Brain microvascular endothelial cell (primary cell): ENCODE results near the gene TMEM185A.
"Not testable (repeated sequence)": the region's sequence is repeated elsewhere in the genome, so short reads cannot be mapped to it uniquely, and the experiment has no call there.

Experiments
- DNase-seq: peaks from one replicate; pipeline ENCODE4 v3.0.0-alpha.2; 2020
- H3K27ac ChIP-seq: fragments of 250-450 bp; sonication (Bioruptor Pico); 2 replicates; pipeline ENCODE4 v1.5.1; 2020; ENCODE audit warnings: mild to moderate bottlenecking, moderate library complexity
- H3K27me3 ChIP-seq: fragments of 250-450 bp; sonication (Bioruptor Pico); replicated peaks from 2 replicates; pipeline ENCODE4 v1.5.1; 2020; ENCODE audit warnings: mild to moderate bottlenecking
- H3K36me3 ChIP-seq: fragments of 250-450 bp; sonication (Bioruptor Pico); replicated peaks from 2 replicates; pipeline ENCODE4 v1.5.1; 2020; ENCODE audit warnings: mild to moderate bottlenecking
- H3K4me3 ChIP-seq: 2 replicates; pipeline ENCODE4 v1.5.1; 2011; ENCODE audit warnings: low read depth, mild to moderate bottlenecking, control low read depth, low read length, moderate library complexity
- in situ Hi-C: cut with HindIII; loops from 2 replicates; pipeline ENCODE4 v1.10.0; 2017; ENCODE audit warnings: low sequenced_read_pairs, low pct_ligation_motif_present

The TMEM185A gene

GRCh38 chrX:149549701-149550100, 81.9 kb downstream of the TMEM185A start, which contains the start of gene HSFX3:
HSFX3 (minus strand) TSS chrX:149549924; CDS start chrX:149549852, 72 bp downstream.
- H3K36me3 ChIP-seq, H3K4me3 ChIP-seq, H3K27ac ChIP-seq, DNase-seq, H3K27me3 ChIP-seq, in situ Hi-C loops: not testable (repeated sequence)

- H3K4me3 ChIP-seq, H3K27me3 ChIP-seq, H3K27ac ChIP-seq, H3K36me3 ChIP-seq, in situ Hi-C loops, DNase-seq: not testable (repeated sequence)
Measured at GRCh38 chrX:149547782-149548181, 83.8 kb downstream of the TMEM185A start.

- H3K4me3 ChIP-seq, DNase-seq, H3K27ac ChIP-seq, in situ Hi-C loops, H3K27me3 ChIP-seq, H3K36me3 ChIP-seq: not testable (repeated sequence)
Measured at GRCh38 chrX:149546962-149547361, 84.6 kb downstream of the TMEM185A start.
